ENCODE results near the gene ZNF24. TPM values are rescaled to one million over a fixed set of nuclear protein-coding genes. Genes with fewer than 3 reads are reported as not detected.
A peak's percentile ranks its signal among the peaks of the same experiment; 100 is the strongest.

The ZNF24 gene
- total RNA-seq (2014; rRNA removed; shearing (Covaris generic)): 50.8 and 52.4 TPM in 2 replicates
- polyA plus RNA-seq (2016; fragmentation: Nextera tagmentation; extraction: Ambion mirVana): 57.9 and 75.2 TPM in 2 replicates
- long read RNA-seq, full-length matches to known transcripts: 81 of 85 reads
- long read RNA-seq, partial matches to known transcripts: 2 of 85 reads
- long read RNA-seq, other reads (novel, unspliced or antisense): 2 of 85 reads

GRCh38 chr18:35343936-35344735 lies at the start of gene ZNF24:
Gene ZNF24, minus strand, starts transcription at chr18:35344420. Its CDS starts 3,770 bp downstream, at chr18:35340650.
- Histone ChIP-seq H3K4me3 (peak within 1 kb of the TSS; percentile 93), H3K4me2 (peak within 1 kb of the TSS; percentile 94), H3K27me3 (ENCODE audit: insufficient read depth) (no peaks in the 10 kb centered on the region), H3F3A (replicated peaks; ENCODE audit: low read depth) (no peaks in the 10 kb centered on the region), H3K36me3 (ENCODE audit: insufficient read depth) (peaks cover 14% of the 10 kb centered on the region), H2AFZ (peak within 1 kb of the TSS; percentile 96), H3K9me2 (ENCODE audit: insufficient read depth) (no peaks in the 10 kb centered on the region), H3K79me2 (replicated peaks; ENCODE audit: insufficient read depth) (peaks cover 49% of the 10 kb centered on the region), H4K20me1 (replicated peaks; ENCODE audit: insufficient read depth) (peaks cover 35% of the 10 kb centered on the region), H3K4me1 (ENCODE audit: insufficient read depth) (peaks cover 15% of the 10 kb centered on the region), H3K27ac (ENCODE audit: low read depth) (peak within 1 kb of the TSS; percentile 96)
- DNase-seq (ENCODE audit: low spot score) (peak; percentile 98), ATAC-seq (peak; percentile 93)
- Mint-ChIP-seq H3K27me3 (ENCODE audit: insufficient read depth, low read depth, poor library complexity) (peaks cover 17% of the 10 kb centered on the region), H3K27ac (peak within 1 kb of the TSS; percentile 98), H3K4me1 (peaks cover 17% of the 10 kb centered on the region), H3K4me3 (peak within 1 kb of the TSS; percentile 99), H3K9me3 (no peaks in the 10 kb centered on the region), H3K36me3 (ENCODE audit: low read depth) (peaks cover 17% of the 10 kb centered on the region)
- no peak for TF ChIP-seq EZH2 (IDR thresholded peaks at IDR 0.05; ENCODE audit: low read depth, unreplicated experiment)
- TF ChIP-seq ZNF114 (CRISPR knock-in tag; IDR thresholded peaks at IDR 0.05): no peak
- no peak for TF ChIP-seq STAT1 (IDR thresholded peaks at IDR 0.05; ENCODE audit: unreplicated experiment)
- no peak for TF ChIP-seq NANOG (IDR thresholded peaks at IDR 0.05; ENCODE audit: borderline replicate concordance)
- no peak for TF ChIP-seq ZNF331 (CRISPR knock-in tag; IDR thresholded peaks at IDR 0.05; ENCODE audit: low read depth)
- TF ChIP-seq, protein P1, sequence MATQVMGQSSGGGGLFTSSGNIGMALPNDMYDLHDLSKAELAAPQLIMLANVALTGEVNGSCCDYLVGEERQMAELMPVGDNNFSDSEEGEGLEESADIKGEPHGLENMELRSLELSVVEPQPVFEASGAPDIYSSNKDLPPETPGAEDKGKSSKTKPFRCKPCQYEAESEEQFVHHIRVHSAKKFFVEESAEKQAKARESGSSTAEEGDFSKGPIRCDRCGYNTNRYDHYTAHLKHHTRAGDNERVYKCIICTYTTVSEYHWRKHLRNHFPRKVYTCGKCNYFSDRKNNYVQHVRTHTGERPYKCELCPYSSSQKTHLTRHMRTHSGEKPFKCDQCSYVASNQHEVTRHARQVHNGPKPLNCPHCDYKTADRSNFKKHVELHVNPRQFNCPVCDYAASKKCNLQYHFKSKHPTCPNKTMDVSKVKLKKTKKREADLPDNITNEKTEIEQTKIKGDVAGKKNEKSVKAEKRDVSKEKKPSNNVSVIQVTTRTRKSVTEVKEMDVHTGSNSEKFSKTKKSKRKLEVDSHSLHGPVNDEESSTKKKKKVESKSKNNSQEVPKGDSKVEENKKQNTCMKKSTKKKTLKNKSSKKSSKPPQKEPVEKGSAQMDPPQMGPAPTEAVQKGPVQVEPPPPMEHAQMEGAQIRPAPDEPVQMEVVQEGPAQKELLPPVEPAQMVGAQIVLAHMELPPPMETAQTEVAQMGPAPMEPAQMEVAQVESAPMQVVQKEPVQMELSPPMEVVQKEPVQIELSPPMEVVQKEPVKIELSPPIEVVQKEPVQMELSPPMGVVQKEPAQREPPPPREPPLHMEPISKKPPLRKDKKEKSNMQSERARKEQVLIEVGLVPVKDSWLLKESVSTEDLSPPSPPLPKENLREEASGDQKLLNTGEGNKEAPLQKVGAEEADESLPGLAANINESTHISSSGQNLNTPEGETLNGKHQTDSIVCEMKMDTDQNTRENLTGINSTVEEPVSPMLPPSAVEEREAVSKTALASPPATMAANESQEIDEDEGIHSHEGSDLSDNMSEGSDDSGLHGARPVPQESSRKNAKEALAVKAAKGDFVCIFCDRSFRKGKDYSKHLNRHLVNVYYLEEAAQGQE (IDR thresholded peaks at IDR 0.05; ENCODE audit: unreplicated experiment): no peak
- TF ChIP-seq POLR2AphosphoS5 (IDR thresholded peaks at IDR 0.05; ENCODE audit: low read depth): peak; percentile 80
- TF ChIP-seq EZH2phosphoT487 (IDR thresholded peaks at IDR 0.05; ENCODE audit: unreplicated experiment): no peak
- TF ChIP-seq, protein P2, sequence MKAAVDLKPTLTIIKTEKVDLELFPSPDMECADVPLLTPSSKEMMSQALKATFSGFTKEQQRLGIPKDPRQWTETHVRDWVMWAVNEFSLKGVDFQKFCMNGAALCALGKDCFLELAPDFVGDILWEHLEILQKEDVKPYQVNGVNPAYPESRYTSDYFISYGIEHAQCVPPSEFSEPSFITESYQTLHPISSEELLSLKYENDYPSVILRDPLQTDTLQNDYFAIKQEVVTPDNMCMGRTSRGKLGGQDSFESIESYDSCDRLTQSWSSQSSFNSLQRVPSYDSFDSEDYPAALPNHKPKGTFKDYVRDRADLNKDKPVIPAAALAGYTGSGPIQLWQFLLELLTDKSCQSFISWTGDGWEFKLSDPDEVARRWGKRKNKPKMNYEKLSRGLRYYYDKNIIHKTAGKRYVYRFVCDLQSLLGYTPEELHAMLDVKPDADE (IDR thresholded peaks at IDR 0.05): peak; percentile 80
- peak; percentile 64; the same call in 1 of the 2 replicates for TF ChIP-seq CREB1 (CRISPR knock-in tag; IDR thresholded peaks at IDR 0.05; ENCODE audit: low read depth)
- TF ChIP-seq JUNB (IDR thresholded peaks at IDR 0.05; ENCODE audit: unreplicated experiment): no peak
- TF ChIP-seq CTCF (conservative IDR thresholded peaks at IDR 0.05; ENCODE audit: low read depth in 2 of 2): no peak
- TF ChIP-seq, protein P3, sequence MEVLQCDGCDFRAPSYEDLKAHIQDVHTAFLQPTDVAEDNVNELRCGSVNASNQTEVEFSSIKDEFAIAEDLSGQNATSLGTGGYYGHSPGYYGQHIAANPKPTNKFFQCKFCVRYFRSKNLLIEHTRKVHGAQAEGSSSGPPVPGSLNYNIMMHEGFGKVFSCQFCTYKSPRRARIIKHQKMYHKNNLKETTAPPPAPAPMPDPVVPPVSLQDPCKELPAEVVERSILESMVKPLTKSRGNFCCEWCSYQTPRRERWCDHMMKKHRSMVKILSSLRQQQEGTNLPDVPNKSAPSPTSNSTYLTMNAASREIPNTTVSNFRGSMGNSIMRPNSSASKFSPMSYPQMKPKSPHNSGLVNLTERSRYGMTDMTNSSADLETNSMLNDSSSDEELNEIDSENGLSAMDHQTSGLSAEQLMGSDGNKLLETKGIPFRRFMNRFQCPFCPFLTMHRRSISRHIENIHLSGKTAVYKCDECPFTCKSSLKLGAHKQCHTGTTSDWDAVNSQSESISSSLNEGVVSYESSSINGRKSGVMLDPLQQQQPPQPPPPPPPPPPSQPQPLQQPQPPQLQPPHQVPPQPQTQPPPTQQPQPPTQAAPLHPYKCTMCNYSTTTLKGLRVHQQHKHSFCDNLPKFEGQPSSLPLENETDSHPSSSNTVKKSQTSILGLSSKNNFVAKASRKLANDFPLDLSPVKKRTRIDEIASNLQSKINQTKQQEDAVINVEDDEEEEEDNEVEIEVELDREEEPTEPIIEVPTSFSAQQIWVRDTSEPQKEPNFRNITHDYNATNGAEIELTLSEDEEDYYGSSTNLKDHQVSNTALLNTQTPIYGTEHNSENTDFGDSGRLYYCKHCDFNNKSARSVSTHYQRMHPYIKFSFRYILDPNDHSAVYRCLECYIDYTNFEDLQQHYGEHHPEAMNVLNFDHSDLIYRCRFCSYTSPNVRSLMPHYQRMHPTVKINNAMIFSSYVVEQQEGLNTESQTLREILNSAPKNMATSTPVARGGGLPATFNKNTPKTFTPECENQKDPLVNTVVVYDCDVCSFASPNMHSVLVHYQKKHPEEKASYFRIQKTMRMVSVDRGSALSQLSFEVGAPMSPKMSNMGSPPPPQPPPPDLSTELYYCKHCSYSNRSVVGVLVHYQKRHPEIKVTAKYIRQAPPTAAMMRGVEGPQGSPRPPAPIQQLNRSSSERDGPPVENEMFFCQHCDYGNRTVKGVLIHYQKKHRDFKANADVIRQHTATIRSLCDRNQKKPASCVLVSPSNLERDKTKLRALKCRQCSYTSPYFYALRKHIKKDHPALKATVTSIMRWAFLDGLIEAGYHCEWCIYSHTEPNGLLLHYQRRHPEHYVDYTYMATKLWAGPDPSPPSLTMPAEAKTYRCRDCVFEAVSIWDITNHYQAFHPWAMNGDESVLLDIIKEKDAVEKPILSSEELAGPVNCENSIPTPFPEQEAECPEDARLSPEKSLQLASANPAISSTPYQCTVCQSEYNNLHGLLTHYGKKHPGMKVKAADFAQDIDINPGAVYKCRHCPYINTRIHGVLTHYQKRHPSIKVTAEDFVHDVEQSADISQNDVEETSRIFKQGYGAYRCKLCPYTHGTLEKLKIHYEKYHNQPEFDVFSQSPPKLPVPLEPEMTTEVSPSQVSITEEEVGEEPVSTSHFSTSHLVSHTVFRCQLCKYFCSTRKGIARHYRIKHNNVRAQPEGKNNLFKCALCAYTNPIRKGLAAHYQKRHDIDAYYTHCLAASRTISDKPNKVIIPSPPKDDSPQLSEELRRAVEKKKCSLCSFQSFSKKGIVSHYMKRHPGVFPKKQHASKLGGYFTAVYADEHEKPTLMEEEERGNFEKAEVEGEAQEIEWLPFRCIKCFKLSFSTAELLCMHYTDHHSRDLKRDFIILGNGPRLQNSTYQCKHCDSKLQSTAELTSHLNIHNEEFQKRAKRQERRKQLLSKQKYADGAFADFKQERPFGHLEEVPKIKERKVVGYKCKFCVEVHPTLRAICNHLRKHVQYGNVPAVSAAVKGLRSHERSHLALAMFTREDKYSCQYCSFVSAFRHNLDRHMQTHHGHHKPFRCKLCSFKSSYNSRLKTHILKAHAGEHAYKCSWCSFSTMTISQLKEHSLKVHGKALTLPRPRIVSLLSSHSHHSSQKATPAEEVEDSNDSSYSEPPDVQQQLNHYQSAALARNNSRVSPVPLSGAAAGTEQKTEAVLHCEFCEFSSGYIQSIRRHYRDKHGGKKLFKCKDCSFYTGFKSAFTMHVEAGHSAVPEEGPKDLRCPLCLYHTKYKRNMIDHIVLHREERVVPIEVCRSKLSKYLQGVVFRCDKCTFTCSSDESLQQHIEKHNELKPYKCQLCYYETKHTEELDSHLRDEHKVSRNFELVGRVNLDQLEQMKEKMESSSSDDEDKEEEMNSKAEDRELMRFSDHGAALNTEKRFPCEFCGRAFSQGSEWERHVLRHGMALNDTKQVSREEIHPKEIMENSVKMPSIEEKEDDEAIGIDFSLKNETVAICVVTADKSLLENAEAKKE (CRISPR knock-in tag; IDR thresholded peaks at IDR 0.05): no peak
